Neural cell (in vitro differentiated cells): ENCODE measurements around the gene ADGRL3. TPM values are rescaled to one million over a fixed set of nuclear protein-coding genes. Genes with fewer than 3 reads are reported as not detected.

ENCODE experiments used
- H2AFZ ChIP-seq: fragments of 200-600, 300-800 bp; sonication (generic), shearing (Covaris generic); 2 replicates; pipeline ENCODE4 v1.6.0; 2014; ENCODE audit warnings: low read depth, mild to moderate bottlenecking, antibody characterized with exemption, low read length, moderate library complexity
- H3F3A ChIP-seq: fragments of 200-600 bp; shearing (Covaris generic); 2 replicates; pipeline ENCODE4 v1.6.1; 2016; ENCODE audit warnings: mild to moderate bottlenecking, moderate library complexity, mixed read lengths, antibody characterized with exemption, low read length; ENCODE audit not compliant: insufficient read depth, poor library complexity, severe bottlenecking
- H3K27ac ChIP-seq: fragments of 200-600, 300-800 bp; sonication (generic), shearing (Covaris generic); 2 replicates; pipeline ENCODE4 v1.5.1; 2014; ENCODE audit warnings: mild to moderate bottlenecking, low read length, moderate library complexity
- H3K27me3 ChIP-seq: fragments of 300-800, 200-600 bp; sonication (generic), shearing (Covaris generic); 2 replicates; pipeline ENCODE4 v1.6.0; 2014; ENCODE audit warnings: mild to moderate bottlenecking, low read depth, low read length, moderate library complexity; ENCODE audit not compliant: insufficient read depth
- H3K36me3 ChIP-seq: fragments of 300-800, 200-600 bp; sonication (generic), shearing (Covaris generic); 2 replicates; pipeline ENCODE4 v1.5.1; 2014; ENCODE audit warnings: mild to moderate bottlenecking, antibody characterized with exemption, low read length, moderate library complexity; ENCODE audit not compliant: insufficient read depth
- H3K4me2 ChIP-seq: fragments of 300-800, 200-600 bp; sonication (generic), shearing (Covaris generic); 2 replicates; pipeline ENCODE4 v1.6.0; 2014; ENCODE audit warnings: mild to moderate bottlenecking, low read length
- H3K4me3 ChIP-seq: fragments of 300-800, 200-600 bp; sonication (generic), shearing (Covaris generic); 2 replicates; pipeline ENCODE4 v1.5.1; 2014; ENCODE audit warnings: mild to moderate bottlenecking, low read length, moderate library complexity
- H3K79me2 ChIP-seq: fragments of 200-600 bp; shearing (Covaris generic); replicated peaks from 2 replicates; pipeline ENCODE4 v1.6.0; 2014; ENCODE audit warnings: mild to moderate bottlenecking, low read length, moderate library complexity; ENCODE audit not compliant: insufficient read depth
- H3K9ac ChIP-seq: fragments of 300-800, 200-600 bp; sonication (generic), shearing (Covaris generic); 2 replicates; pipeline ENCODE4 v1.6.1; 2016; ENCODE audit warnings: mild to moderate bottlenecking, low read length, mixed read lengths
- H3K9me2 ChIP-seq: fragments of 200-600 bp; shearing (Covaris generic); 2 replicates; pipeline ENCODE4 v1.6.1; 2016; ENCODE audit warnings: mild to moderate bottlenecking, low read length, mixed read lengths; ENCODE audit not compliant: insufficient read depth
- H3K9me3 ChIP-seq: fragments of 200-600, 300-800 bp; sonication (generic), shearing (Covaris generic); 2 replicates; pipeline ENCODE4 v1.6.1; 2016; ENCODE audit warnings: mild to moderate bottlenecking, mixed run types, low read length, moderate library complexity, mixed read lengths
- H4K20me1 ChIP-seq: fragments of 200-600 bp; shearing (Covaris generic); 2 replicates; pipeline ENCODE4 v1.6.1; 2016; ENCODE audit warnings: mild to moderate bottlenecking, mixed run types; ENCODE audit not compliant: insufficient read depth
- EP300 ChIP-seq: fragments of 450-650 bp; conservative IDR thresholded peaks from 2 replicates; pipeline ENCODE4 v1.6.1; 2014; ENCODE audit warnings: antibody characterized with exemption, mild to moderate bottlenecking, moderate library complexity; ENCODE audit not compliant: poor library complexity, severe bottlenecking
- EZH2 ChIP-seq: fragments of 200-600, 300-800 bp; shearing (Covaris generic), sonication (generic); IDR thresholded peaks from 2 replicates; pipeline ENCODE4 v1.6.1; 2014; ENCODE audit warnings: antibody characterized with exemption, low read length, borderline replicate concordance, mild to moderate bottlenecking; ENCODE audit not compliant: insufficient read depth, poor library complexity, severe bottlenecking
- MXI1 ChIP-seq: fragments of 450-650 bp; conservative IDR thresholded peaks from 2 replicates; pipeline ENCODE4 v1.6.1; 2014; ENCODE audit warnings: antibody characterized with exemption, mild to moderate bottlenecking; ENCODE audit not compliant: poor library complexity, severe bottlenecking
- POLR2AphosphoS5 ChIP-seq: IDR thresholded peaks from 2 replicates; pipeline ENCODE4 v1.6.1; 2012
- RAD21 ChIP-seq: fragments of 450-650 bp; conservative IDR thresholded peaks from 2 replicates; pipeline ENCODE4 v1.6.1; 2014; ENCODE audit warnings: antibody characterized with exemption, mild to moderate bottlenecking, moderate library complexity
- SMC3 ChIP-seq: fragments of 450-650 bp; conservative IDR thresholded peaks from 2 replicates; pipeline ENCODE4 v1.6.1; 2014; ENCODE audit warnings: antibody characterized with exemption, mild to moderate bottlenecking, moderate library complexity; ENCODE audit not compliant: poor library complexity
- TAF1 ChIP-seq: IDR thresholded peaks from 2 replicates; pipeline ENCODE4 v1.6.1; 2012; ENCODE audit warnings: low read depth
- polyA plus RNA-seq: library from polyadenylated mRNA; depleted of rRNA; stranded (reverse); fragments of >200 nt; gene quantifications from 2 replicates; pipeline ENCODE4 v1.2.3, GENCODE V29; 2014
- TF ChIP-seq, protein P1 (sequence below): fragments of 450-650 bp; IDR thresholded peaks from 2 replicates; pipeline ENCODE4 v1.5.1; 2014; ENCODE audit warnings: antibody characterized with exemption, mild to moderate bottlenecking, moderate library complexity; ENCODE audit not compliant: poor library complexity, severe bottlenecking
- TF ChIP-seq, protein P2 (sequence below): IDR thresholded peaks from 2 replicates; pipeline ENCODE4 v1.6.1; 2012; ENCODE audit warnings: borderline replicate concordance

Gene ADGRL3
- polyA plus RNA-seq, 1 donor from 2014 or later: 99.4 TPM

DNA sequence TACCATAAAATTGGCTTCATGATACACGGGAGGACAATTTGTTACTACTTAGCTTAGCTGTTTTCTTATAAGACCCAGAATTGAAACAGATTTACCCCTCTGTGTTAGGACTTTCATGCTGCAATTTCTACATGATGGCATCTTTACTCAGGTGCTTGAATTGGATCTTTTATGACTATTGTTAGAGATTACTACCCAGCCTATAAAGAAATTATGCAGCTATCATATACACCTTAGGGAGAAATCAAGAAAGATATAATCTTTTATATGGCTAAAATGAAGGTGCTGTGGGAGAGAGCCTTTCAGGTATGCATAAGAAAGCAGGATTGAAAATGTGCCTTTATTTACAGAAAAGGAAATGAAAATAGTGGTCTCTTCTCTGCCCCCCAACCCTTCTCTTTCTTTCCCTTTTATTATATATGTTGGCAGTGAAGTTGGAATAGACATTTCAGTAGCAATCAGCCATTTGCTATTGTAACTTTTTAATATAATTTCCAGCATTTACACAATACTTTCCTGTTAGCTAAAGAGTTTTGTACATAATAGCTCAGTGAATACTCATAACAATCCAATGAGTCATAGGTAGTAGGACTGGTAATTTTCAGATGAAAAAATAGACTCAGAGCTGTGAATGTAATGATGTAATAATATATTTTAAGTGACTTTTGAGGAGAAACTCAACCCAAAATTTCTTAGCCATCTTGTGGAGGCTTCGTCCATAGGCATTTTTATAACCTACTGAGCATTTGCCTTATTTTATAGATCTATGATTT lies 311.8 kb downstream of the ADGRL3 start:
- TF ChIP-seq, protein P1, sequence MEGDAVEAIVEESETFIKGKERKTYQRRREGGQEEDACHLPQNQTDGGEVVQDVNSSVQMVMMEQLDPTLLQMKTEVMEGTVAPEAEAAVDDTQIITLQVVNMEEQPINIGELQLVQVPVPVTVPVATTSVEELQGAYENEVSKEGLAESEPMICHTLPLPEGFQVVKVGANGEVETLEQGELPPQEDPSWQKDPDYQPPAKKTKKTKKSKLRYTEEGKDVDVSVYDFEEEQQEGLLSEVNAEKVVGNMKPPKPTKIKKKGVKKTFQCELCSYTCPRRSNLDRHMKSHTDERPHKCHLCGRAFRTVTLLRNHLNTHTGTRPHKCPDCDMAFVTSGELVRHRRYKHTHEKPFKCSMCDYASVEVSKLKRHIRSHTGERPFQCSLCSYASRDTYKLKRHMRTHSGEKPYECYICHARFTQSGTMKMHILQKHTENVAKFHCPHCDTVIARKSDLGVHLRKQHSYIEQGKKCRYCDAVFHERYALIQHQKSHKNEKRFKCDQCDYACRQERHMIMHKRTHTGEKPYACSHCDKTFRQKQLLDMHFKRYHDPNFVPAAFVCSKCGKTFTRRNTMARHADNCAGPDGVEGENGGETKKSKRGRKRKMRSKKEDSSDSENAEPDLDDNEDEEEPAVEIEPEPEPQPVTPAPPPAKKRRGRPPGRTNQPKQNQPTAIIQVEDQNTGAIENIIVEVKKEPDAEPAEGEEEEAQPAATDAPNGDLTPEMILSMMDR: no peak
- TF ChIP-seq SMC3 (no peak), TAF1 (no peak), EP300 (no peak), RAD21 (no peak), EZH2 (no peak), MXI1 (no peak), POLR2AphosphoS5 (no peak)
- TF ChIP-seq, protein P2, sequence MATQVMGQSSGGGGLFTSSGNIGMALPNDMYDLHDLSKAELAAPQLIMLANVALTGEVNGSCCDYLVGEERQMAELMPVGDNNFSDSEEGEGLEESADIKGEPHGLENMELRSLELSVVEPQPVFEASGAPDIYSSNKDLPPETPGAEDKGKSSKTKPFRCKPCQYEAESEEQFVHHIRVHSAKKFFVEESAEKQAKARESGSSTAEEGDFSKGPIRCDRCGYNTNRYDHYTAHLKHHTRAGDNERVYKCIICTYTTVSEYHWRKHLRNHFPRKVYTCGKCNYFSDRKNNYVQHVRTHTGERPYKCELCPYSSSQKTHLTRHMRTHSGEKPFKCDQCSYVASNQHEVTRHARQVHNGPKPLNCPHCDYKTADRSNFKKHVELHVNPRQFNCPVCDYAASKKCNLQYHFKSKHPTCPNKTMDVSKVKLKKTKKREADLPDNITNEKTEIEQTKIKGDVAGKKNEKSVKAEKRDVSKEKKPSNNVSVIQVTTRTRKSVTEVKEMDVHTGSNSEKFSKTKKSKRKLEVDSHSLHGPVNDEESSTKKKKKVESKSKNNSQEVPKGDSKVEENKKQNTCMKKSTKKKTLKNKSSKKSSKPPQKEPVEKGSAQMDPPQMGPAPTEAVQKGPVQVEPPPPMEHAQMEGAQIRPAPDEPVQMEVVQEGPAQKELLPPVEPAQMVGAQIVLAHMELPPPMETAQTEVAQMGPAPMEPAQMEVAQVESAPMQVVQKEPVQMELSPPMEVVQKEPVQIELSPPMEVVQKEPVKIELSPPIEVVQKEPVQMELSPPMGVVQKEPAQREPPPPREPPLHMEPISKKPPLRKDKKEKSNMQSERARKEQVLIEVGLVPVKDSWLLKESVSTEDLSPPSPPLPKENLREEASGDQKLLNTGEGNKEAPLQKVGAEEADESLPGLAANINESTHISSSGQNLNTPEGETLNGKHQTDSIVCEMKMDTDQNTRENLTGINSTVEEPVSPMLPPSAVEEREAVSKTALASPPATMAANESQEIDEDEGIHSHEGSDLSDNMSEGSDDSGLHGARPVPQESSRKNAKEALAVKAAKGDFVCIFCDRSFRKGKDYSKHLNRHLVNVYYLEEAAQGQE: no peak
- Histone ChIP-seq H3K9me2 (no peaks in the 10 kb centered on the region), H3K79me2 (peaks cover 22% of the 10 kb centered on the region), H3K36me3 (no peaks in the 10 kb centered on the region), H3K9me3 (peaks cover 8% of the 10 kb centered on the region), H3K4me3 (no peak overlapping the region), H3K4me2 (no peak overlapping the region), H3K27ac (no peak overlapping the region), H3F3A (no peaks in the 10 kb centered on the region), H3K9ac (no peak overlapping the region), H2AFZ (no peak overlapping the region), H3K27me3 (no peaks in the 10 kb centered on the region), H4K20me1 (no peaks in the 10 kb centered on the region)

DNA sequence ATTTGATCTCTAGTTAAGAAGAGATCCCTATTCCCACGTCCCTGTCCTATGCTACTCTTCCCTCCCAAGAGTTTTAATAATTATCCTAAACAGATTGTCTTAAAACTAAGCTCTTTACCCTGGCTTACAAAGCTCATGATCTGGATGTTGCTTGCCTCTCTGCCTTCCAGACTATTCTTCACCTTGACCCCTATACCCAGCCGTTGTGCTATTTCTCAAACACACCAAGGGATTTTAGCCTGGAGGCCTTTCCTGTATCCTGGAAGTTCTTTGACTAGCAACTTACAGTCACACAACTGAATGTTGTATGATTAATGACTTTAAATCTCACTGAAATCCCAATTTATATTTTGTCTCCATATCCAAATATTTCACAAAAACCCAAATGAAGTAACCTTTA lies 314.9 kb downstream of the ADGRL3 start:
- Histone ChIP-seq H2AFZ (no peak overlapping the region), H3K9ac (no peak overlapping the region), H4K20me1 (no peaks in the 10 kb centered on the region), H3K36me3 (no peaks in the 10 kb centered on the region), H3K27ac (no peak overlapping the region), H3K9me3 (peaks cover 8% of the 10 kb centered on the region), H3F3A (no peaks in the 10 kb centered on the region), H3K9me2 (no peaks in the 10 kb centered on the region), H3K27me3 (no peaks in the 10 kb centered on the region), H3K4me3 (no peak overlapping the region), H3K4me2 (no peak overlapping the region), H3K79me2 (peaks cover 22% of the 10 kb centered on the region)
- no peak for TF ChIP-seq EZH2
- TF ChIP-seq EP300: no peak
- no peak for TF ChIP-seq POLR2AphosphoS5
- TF ChIP-seq RAD21: no peak
- TF ChIP-seq SMC3: no peak
- TF ChIP-seq, protein P1: no peak
- TF ChIP-seq TAF1: no peak
- TF ChIP-seq, protein P2: no peak
